Effector CD4-positive, alpha-beta T cell (primary cell): ENCODE data around the gene SLC6A12.
"Not testable (repeated sequence)": the region's sequence is repeated elsewhere in the genome, so short reads cannot be mapped to it uniquely, and the experiment has no call there.

Experiments
- DNase-seq: peaks from one replicate; pipeline ENCODE4 v3.0.0-alpha.2; 2020

Gene SLC6A12

DNA sequence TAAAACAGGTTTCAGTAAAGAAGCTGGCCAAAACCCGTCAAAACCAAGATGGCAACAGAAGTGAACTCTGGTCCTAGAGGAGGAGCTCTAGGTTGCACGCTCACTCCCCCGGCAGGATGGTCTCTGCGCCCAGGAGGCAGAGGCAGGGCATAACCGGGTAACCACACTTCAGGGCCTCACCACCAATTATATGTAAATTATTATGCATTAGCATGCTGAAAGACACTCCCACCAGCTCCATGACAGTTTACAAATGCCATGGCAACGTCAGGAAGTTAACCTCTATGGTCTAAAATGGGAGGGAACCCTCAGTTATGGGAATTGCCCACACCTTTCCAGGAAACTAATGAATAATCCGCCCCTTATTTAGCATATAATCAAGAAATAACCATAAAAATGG lies 20.1 kb upstream of the SLC6A12 start:
- no peak for DNase-seq

DNA sequence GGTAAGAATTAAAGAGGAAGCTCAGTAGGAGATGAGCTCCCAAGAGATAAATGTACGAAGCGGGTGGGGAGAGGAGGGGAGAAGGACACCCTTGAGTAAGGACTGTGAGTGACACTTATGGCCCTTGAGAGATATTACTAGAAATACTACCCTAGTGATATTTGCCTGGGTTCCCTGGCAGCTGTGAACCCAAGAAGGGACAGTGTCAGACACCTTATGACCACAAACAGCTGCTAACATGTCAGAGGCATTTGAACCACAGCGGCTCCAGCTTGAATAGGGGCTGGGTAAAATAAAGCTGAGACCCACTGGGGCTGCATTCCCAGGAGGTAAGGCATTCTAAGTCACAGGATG lies 19.6 kb upstream of the SLC6A12 start:
- no peak for DNase-seq

DNA sequence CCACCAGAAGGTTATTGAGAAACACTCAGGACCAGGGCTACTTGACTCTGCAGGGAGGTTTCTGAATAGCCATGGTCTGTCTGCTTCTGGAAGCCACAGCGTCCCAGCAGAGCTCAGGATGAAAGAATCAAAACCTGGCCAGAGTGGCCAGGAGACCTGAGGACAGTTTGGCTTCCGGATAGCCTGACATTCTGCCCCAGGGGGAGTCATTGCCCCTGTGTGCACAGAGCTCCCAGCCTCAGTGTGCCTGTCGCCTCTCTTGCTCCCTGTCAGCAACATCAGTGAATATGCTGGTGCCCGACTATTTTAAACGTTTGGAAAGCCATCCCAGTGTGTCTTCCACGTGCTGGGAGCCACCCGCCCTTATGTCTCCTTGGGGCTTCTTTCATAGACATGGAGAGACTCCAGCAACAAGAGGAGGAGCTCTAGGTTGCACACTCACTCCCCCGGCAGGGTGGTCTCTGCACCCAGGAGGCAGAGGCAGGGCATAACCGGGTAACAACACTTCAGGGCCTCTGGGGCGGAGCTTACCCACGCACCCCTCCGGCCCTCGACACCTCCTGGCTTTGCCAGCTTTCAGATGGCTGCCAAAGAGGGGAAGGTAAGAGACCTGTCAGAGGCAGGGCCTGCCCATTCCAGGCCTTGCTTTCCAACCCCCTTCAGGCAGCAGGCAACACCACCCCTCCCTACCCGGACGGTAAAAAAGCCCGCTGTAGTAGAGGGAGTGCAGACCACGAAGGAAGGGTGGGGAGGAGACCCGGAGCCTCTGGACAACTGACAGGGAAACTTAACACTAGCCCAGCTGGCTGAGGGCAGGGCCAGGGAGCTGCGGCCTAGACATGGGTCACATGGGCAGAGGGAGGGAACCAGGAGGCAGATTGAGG lies 19.0 kb upstream of the SLC6A12 start:
- no peak for DNase-seq

DNA sequence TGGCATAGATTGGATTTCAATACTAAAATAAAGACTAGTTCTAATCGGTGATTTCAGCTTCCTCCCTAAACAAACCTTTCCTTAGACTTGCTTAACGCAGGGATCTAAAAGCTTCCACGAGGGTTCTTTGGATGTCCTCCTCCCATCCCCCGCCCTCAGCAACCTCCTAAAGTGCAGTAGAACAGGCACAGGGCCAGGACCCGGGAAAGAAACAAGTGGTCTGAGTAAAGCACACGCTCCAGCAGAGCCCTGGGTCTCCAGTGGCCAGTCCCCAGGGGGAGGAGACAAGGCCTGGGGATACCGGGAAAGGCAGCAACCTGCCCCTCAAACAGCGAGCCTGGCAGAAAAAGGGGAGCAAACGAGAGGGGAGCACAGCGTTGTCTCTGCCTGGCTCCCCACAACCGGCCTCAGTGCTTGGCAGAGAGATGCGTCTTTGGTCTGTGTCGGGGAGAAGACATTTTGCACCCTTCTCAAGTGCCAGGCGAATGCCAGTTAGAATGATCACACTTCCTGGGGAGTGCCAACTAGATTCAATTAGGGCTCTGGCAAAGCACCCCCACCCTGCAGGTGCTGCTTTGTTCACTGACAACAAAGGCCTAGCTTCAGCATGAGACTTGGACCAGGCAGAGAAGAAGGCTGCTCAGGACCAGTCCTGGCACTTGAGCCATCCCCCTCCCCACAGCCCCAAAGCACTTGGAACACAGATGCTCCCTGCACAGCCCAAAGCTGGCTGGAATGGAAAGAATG lies 17.1 kb upstream of the SLC6A12 start:
- no peak for DNase-seq

DNA sequence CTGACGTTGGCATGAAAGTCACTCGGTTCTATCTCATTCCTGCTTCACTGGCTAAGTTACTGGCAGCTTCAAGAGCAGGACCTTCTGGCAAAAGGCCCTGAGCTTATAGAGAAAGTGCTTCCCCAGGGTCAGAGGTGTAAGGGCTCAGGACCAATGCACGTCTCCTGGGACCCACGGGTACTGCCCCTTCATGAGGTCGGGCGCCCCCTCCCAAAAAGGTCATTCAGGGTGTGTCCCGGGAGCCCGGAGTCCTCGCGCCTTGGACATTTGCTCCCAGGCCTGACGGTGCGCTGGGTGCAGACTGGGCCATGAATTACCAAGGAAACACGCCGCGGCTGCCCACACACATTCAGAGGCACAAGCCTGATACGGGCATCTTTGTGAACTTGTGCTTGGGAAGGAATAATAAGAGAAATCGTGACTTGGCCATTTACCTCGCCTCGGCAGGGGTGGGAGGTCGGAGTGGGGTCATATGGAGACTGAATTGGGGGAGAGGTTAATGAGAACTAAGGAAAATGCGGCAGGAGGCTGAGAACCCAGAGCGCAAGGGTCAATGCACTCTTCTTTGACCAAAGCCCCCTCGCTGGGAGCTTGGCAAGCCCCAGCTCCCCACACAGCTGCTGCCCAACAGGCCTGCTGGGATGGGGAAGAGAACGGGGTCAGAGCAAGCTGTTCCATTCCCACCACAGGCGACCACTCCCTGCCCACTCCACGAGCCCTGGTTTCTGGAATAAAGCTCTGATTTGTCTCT lies 15.7 kb upstream of the SLC6A12 start:
- no peak for DNase-seq

DNA sequence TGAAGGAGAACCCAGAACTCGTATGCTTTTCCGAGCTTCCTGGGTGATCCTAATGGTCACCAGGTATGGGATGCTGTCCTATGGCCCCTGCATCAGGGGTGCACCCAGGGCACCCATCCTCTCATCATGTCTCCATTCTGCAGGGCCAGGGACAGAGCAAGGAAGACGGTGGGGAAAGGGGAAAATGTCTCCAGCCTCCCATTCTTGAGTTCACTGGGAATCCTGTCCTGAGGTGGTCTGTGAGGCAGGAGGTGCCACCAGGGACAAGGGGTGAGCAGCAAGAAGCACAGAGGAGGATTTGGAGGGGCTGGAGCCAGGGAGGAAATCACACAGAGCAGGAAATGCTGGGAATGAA lies 14.9 kb upstream of the SLC6A12 start:
- DNase-seq: no peak

DNA sequence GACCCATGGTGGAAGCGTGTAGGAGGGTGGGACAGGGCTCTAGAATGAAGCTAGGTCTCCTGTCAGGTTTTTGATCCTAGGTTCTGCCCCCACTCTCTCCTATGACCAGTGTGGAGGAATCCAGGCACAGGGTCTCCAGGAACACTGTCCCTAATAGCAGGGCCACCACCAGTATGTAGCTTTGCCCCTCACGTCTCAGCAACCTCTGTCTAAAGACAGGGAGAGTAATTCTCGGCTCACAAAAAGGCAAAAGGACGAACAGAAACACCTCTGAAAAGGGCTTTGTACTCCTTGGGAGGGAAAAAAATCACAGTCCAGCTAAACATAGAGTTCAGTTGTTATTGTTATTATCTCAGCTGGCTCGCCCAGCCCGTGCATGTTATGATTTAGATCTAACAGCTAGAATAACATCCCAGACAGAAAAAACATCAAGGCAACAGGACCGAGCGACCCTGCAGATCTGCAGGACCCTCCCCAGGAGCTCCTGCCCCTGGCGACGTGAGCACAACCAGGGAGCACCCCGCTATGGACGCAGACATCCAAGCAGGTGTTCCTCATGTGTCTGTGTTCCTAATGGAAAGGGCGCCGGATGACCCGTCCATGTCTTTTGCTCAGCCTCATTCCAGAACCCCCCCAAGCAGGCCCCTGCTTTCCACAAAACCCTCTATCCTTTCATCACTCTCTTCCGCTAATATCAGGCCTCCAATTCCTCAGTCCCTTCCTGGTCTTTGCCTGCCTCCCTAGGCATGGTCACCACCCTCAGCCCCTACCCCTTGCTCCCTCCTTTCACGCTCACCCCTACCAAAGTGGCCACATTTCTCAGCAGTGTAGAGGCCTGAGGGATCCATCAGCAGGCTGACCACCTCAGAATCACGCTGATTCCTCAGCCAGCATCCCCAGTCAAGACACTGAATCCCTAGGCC lies 14.2 kb upstream of the SLC6A12 start:
- DNase-seq: no peak

DNA sequence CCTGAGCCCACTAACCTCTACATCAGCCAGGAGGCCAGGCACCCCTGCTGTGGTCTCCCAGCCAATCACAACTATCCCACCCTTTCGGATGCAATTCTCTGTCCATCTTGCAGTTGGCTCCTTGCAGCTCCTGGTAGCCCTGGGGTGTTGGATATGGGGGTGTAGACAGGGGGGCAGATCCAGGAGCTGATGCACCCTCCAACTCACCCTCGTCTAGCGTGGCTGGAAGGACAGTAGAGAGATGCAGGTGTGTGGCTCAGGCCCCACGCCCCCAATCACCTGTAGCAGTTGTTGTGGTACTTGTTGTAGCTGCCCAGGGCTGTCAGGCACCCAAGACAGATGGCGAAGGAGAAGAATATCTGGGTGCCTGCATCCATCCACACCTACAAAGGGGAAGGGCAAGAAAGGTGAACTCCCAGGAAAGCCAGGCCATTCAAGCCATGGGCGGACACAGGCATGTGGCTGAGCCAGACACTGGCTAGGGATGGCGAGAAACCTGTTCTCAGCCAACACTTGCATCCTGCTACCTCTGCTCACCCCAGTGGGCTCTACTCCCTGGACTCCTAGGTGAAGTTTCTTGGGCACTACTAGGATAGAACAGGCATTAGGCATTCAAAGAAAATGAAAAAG lies 13.4 kb upstream of the SLC6A12 start:
- no peak for DNase-seq

DNA sequence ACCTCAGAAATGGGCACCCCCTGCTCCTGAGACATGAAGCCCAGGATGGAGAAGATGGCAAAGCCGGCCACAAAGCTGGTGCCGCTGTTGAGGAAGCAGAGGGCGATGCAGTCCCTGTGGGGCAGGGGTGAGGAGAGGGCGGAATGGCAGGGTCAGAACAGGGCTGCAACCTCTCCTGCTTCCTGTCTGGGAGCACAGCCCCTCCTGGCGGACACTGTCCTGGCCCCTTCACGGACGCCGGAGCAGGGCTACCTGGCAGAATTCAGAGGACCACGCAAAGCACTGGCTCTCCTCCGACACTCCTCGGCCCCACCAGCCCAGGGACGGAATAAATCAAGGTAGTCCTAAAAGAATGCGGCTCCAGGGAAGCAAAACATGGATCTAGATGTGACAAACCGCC lies 12.4 kb upstream of the SLC6A12 start:
- no peak for DNase-seq

DNA sequence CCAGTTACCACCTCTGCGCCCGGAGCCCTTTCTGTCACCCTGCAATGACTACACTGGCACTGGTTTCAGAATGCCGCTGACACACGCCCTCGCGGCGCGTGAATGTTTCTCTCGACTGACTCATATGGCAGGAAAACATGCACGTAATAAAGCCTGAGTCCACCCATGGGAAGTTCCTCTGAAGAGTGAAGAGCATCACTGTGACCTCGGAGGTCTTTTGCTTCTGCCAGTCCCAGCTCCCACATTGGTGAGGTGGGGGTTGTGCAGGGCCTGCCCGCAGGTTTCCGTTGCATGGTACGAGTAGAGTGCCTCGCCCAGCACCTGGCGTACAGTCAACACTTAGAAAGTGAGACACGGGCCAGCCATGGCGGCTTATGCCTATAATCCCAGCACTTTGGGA lies 11.1 kb upstream of the SLC6A12 start:
- DNase-seq: no peak

DNA sequence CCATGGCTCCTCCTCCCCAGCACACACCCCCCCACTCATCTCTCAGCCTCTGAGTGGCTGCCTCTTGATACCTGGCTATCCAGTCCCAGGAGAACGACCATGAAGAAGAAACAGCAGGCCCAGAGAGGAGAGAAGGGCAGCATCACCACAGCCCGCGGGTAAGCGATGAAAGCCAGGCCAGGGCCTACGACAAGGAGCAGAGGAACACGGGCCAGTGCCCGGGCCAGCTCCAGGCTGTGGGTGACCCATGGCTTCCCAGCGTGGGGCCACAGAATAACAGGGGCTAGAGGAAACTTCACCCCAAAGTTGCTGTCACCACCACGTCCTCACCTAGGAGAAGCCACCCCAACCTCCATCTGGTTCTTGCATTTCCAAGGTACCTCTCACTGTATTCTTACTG lies 10.4 kb upstream of the SLC6A12 start:
- no peak for DNase-seq

DNA sequence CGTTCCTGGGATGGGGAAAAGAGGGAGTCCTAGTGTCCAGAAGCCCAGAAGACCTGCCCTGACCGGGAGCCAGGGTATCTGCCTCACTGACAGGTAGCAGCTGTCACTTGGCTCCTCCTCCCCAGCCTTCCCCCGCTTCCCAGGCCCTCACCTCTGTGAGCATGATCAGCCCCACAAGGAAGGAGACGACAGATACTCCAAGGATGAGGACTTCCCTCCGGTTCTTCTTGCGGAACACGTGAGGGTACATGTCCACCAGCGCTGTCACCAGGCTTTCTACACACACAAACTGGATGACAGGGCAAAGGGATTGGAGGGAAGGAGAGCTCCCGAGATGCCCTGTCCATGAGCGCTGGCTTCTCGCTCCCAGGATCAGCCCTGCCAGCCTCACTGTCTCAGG lies 9.9 kb upstream of the SLC6A12 start:
- DNase-seq: no peak

DNA sequence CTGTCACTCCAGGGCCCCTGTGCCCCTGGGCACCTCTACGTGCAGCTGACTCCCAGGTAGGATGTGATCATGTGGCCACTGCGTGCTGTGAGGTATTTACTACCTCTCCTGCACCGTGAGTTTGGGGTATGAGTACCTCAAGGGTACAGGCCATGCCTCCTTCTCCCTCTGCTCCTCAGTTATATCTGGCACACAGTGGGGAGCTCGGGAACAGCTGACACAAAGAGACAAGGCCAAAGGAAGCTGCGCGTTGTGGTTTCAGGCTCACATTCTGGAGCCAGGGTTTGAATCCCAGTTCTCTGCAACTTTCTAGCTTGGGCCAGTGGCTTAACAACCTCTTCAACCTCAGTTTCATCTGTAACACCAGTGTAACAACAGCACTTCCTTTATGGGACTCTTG lies 7.8 kb upstream of the SLC6A12 start:
- no peak for DNase-seq

DNA sequence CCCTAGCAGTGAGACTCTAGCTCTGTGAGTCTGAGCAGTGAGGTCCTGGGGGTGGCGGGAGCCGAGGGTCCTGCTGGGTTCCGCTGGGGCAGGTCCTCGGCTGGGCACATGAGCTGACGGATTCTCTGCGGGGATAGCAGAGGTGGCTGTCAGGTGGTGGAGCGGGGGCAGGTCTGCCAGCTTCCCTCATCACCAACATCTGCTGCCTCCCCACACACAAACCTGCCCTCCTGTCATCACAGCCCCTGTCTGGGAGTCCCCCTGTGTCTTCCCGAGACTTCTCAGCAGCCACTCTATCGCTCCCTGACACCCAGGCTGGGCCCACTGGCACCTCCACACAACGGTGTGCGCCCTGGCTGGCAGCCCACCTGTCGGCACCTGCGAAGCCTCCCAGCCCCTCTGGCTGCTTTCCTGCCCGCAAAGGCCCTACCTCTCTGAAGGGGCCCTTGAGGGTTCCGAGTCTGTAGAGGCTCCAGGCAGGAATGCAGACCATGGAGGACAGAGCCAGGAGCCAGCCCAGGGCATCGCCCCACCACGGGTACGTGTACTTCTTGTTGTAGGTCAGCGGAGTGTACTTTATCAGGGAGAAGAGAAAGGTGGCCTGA lies 7.1 kb upstream of the SLC6A12 start:
- DNase-seq: no peak

DNA sequence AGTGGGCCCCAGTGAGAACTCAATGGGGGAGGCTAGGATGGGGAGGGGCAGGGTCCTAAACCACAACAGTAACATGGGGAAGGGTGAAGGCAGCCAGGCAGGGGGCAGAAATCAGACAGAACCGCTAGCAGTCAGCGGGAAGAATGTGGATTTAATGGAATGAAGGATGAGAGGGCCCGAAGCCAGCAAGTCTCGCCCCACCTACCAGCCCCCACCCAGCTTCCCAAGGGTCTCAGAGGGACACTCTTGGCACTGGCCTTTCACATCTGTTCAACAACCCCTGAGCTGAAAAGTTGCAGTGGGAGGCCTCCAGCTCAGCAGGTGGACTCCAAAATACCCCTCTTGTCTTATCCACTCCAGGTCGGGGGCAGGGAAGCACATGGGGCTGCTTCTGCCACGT lies 6.5 kb upstream of the SLC6A12 start:
- DNase-seq: no peak

DNA sequence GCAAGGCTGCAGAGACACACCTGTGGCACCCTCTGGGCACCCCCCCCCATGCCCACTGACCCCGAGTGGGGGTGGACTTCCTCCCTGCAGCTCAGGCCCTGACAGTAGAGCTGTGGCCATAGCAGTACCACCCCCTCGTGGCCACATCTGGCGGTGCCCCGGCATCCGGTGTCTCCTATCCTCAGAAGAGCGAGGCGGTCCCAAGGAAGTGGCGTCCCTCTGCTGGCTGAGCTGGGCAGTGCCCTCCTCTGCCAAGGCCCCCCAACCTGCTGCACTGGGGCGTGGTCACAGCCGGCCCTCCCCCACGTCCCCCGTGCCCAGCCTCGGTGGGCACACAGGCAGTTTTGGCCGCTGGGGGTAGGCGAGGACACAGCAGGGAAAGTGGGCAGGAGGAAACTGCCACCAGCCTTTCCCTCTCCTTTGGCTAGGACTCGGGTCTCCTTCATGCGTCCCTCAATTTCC lies 6.0 kb upstream of the SLC6A12 start:
- DNase-seq: no peak

DNA sequence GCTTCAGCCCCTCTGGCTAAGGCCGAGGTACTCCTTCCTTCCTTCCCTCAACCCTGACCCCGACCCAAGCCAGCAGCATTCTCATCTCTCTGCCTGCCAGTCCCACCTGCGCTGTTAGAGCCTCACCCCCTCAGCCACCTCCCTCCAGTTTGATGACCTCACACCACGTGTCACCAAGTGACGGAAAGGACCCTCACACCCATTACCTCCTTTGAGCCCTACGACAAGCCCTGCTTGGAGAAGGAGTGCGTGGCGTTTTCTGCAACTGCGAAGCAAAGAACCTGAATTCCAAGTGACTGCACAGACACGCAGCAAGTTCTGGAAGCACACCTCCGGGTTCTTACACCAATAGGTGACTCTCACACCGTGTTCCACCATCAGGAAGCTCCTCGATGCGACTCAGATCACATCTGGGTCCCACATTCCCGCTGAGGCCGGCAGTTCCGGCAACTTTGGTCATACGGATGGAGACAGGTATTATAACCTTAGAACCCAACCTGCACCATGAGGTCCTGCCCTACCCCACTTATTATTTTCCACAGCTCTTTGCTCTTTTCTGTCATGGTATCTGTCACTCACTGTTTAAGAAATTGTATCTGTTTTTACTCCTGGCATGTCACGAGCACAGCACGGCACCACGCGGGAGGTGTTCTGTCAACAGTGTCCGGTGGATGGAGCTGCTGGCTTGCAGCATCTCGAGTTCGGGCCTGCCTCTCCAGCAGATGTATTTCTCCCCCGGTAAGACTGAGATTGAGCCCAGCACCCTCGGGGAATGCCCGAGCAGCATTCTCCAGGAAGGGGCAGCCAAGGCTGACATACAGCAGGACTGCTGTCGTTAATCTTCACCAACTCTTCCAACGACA lies 5.0 kb upstream of the SLC6A12 start:
- no peak for DNase-seq

DNA sequence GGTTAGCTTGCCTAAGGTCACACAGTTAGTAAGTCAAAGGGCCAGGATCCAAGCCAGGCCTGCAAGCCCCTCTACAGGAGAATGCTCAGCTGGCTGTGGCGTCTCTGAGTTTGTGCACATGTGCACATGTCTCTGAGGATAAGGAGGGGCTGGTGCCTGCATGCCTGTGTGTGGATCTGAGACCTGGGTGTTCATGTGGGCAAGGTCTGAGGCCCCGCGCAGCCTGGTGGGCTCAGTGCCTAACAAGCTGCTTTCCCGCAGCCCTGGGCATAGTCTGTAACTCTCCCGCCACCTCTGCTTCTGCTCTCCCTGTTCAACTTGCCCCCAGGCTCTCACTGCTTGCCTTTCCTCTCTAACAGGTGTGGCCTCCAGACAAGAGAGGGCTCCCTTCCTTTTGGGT lies 4.3 kb upstream of the SLC6A12 start:
- no peak for DNase-seq

DNA sequence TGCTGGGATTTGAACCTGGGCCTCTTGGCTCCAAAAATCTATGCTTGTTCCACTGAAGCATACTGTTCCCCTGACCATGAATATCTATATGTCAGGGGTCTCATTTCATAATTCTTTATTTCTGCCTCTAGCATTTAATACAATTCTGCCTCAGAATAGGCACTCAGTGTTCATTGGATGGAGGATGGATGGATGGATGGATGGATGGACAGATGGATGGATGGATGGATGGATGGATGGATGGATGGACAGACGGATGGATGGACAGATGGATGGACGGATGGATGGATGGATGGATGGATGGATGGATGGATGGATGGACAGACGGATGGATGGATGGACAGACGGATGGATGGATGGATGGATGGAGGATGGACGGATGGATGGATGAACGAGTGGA lies 3.1 kb upstream of the SLC6A12 start:
- DNase-seq: not testable (repeated sequence)

DNA sequence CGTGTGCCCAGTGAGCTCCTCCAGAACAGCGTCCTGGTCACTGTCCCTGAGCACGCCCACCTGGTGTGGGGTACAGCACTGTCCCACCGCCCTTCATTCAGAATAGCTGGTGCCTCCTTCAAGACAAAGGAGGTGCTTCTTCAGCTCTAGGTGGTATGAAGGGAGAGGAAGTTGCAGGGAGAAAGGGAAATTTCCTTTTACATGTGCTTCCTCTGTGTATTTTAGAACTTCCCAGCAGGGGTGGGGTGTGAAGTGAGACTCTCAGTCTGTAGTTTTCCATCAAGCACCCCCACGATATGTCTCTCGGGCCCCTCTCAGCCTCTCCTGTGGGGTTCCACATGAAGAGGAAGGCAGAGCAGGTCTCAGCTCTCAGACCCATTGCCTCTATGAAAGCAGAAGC lies 1.2 kb upstream of the SLC6A12 start:
- no peak for DNase-seq

DNA sequence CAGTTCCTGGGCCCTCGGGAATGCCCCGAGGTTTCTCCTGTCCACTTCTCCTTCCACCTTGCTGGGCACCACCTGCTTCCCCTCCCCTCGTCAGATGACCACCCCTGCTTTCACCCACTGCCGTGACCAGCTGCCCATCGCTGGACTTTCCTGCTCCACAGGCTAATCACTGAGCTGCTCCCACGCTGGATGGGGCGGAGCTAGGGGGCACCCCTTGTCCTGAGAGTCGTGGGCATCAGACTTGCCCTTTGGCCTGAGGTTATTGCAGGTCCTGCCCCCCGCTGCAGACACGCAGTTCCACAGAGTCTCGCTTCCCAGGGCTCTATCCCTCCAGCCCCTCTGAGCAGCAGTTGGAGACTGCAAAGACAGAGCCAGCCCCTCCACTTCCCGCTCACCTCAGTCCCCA lies 427 bp downstream of the SLC6A12 start:
- no peak for DNase-seq
